WTC11 (cell line): ENCODE measurements around the gene SLC35E3.

ENCODE experiments used
- ELF4 ChIP-seq: sonication (generic); formaldehyde crosslinking; IDR thresholded peaks from 2 replicates; pipeline ENCODE4 v1.8.1; 2022; ENCODE audit warnings: low read depth, mild to moderate bottlenecking, moderate library complexity, missing genetic modification reagents
- NFYB ChIP-seq: sonication (generic); formaldehyde crosslinking; conservative IDR thresholded peaks from 2 replicates; pipeline ENCODE4 v1.8.0; 2022; ENCODE audit warnings: low read depth, missing genetic modification reagents
- SP1 ChIP-seq: sonication (generic); formaldehyde crosslinking; conservative IDR thresholded peaks from 2 replicates; pipeline ENCODE4 v1.8.1; 2022; ENCODE audit warnings: missing genetic modification reagents
- TP53 ChIP-seq: sonication (generic); formaldehyde crosslinking; IDR thresholded peaks from 2 replicates; pipeline ENCODE4 v1.8.1; 2023; ENCODE audit warnings: mild to moderate bottlenecking, missing genetic modification reagents
- ZBTB21 ChIP-seq: sonication (generic); formaldehyde crosslinking; IDR thresholded peaks from 2 replicates; pipeline ENCODE4 v1.8.1; 2023; ENCODE audit warnings: mild to moderate bottlenecking, missing genetic modification reagents, borderline replicate concordance
- ZNF232 ChIP-seq: sonication (generic); formaldehyde crosslinking; IDR thresholded peaks from 2 replicates; pipeline ENCODE4 v1.8.0; 2022; ENCODE audit warnings: mild to moderate bottlenecking, missing genetic modification reagents
- ZNF423 ChIP-seq: fragments of 250-450 bp; sonication (Bioruptor Pico); IDR thresholded peaks from 2 replicates; pipeline ENCODE4 v2.1.2; 2022; ENCODE audit warnings: mild to moderate bottlenecking, moderate library complexity
- TF ChIP-seq, protein P1 (sequence below): fragments of 200-600 bp; IDR thresholded peaks from 2 replicates; pipeline ENCODE4 v1.8.0; 2022; ENCODE audit warnings: antibody characterized with exemption
- TF ChIP-seq, protein P2 (sequence below): sonication (generic); formaldehyde crosslinking; IDR thresholded peaks from 2 replicates; pipeline ENCODE4 v1.8.0; 2022; ENCODE audit warnings: mild to moderate bottlenecking, missing genetic modification reagents
- TF ChIP-seq, protein P3 (sequence below): sonication (generic); formaldehyde crosslinking; IDR thresholded peaks from 2 replicates; pipeline ENCODE4 v1.8.1; 2022; ENCODE audit warnings: missing genetic modification reagents, borderline replicate concordance
- TF ChIP-seq, protein P4 (sequence below): sonication (generic); formaldehyde crosslinking; IDR thresholded peaks from 2 replicates; pipeline ENCODE4 v1.8.0; 2023; ENCODE audit warnings: mild to moderate bottlenecking, missing genetic modification reagents
- TF ChIP-seq, protein P5 (sequence below): sonication (generic); formaldehyde crosslinking; IDR thresholded peaks from 2 replicates; pipeline ENCODE4 v1.8.1; 2023; ENCODE audit warnings: mild to moderate bottlenecking, missing genetic modification reagents, moderate library complexity
- TF ChIP-seq, protein P6 (sequence below): fragments of 250-450 bp; sonication (Bioruptor Pico); IDR thresholded peaks from 2 replicates; pipeline ENCODE4 v2.1.2; 2022; ENCODE audit warnings: mild to moderate bottlenecking, moderate library complexity

DNA sequence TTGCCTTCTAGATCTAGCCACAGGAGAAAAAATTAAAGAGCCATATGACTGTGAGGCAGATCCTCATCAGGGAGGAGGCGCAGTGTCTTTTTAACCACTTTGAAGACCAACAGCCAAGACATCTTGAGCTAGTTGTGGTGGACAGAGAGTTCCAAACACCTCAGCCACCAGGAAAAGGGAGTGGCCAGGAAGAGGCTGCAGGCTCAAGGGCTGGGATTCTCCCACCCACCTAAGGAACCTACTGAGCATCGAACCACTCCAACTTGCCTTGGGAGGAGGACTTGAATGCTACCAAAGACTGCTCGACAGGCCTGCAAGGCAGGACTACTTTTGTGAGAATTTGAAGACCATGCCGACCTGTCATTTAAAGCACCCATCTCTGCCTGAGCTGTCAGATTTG lies 47.5 kb downstream of the SLC35E3 start:
- TF ChIP-seq, protein P1, sequence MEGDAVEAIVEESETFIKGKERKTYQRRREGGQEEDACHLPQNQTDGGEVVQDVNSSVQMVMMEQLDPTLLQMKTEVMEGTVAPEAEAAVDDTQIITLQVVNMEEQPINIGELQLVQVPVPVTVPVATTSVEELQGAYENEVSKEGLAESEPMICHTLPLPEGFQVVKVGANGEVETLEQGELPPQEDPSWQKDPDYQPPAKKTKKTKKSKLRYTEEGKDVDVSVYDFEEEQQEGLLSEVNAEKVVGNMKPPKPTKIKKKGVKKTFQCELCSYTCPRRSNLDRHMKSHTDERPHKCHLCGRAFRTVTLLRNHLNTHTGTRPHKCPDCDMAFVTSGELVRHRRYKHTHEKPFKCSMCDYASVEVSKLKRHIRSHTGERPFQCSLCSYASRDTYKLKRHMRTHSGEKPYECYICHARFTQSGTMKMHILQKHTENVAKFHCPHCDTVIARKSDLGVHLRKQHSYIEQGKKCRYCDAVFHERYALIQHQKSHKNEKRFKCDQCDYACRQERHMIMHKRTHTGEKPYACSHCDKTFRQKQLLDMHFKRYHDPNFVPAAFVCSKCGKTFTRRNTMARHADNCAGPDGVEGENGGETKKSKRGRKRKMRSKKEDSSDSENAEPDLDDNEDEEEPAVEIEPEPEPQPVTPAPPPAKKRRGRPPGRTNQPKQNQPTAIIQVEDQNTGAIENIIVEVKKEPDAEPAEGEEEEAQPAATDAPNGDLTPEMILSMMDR: no peak
- TF ChIP-seq, protein P2, sequence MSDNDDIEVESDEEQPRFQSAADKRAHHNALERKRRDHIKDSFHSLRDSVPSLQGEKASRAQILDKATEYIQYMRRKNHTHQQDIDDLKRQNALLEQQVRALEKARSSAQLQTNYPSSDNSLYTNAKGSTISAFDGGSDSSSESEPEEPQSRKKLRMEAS (CRISPR knock-in tag): no peak
- TF ChIP-seq, protein P3, sequence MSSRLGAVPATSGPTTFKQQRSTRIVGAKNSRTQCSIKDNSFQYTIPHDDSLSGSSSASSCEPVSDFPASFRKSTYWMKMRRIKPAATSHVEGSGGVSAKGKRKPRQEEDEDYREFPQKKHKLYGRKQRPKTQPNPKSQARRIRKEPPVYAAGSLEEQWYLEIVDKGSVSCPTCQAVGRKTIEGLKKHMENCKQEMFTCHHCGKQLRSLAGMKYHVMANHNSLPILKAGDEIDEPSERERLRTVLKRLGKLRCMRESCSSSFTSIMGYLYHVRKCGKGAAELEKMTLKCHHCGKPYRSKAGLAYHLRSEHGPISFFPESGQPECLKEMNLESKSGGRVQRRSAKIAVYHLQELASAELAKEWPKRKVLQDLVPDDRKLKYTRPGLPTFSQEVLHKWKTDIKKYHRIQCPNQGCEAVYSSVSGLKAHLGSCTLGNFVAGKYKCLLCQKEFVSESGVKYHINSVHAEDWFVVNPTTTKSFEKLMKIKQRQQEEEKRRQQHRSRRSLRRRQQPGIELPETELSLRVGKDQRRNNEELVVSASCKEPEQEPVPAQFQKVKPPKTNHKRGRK: no peak
- TF ChIP-seq, protein P4, sequence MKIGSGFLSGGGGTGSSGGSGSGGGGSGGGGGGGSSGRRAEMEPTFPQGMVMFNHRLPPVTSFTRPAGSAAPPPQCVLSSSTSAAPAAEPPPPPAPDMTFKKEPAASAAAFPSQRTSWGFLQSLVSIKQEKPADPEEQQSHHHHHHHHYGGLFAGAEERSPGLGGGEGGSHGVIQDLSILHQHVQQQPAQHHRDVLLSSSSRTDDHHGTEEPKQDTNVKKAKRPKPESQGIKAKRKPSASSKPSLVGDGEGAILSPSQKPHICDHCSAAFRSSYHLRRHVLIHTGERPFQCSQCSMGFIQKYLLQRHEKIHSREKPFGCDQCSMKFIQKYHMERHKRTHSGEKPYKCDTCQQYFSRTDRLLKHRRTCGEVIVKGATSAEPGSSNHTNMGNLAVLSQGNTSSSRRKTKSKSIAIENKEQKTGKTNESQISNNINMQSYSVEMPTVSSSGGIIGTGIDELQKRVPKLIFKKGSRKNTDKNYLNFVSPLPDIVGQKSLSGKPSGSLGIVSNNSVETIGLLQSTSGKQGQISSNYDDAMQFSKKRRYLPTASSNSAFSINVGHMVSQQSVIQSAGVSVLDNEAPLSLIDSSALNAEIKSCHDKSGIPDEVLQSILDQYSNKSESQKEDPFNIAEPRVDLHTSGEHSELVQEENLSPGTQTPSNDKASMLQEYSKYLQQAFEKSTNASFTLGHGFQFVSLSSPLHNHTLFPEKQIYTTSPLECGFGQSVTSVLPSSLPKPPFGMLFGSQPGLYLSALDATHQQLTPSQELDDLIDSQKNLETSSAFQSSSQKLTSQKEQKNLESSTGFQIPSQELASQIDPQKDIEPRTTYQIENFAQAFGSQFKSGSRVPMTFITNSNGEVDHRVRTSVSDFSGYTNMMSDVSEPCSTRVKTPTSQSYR (CRISPR knock-in tag): no peak
- TF ChIP-seq, protein P5, sequence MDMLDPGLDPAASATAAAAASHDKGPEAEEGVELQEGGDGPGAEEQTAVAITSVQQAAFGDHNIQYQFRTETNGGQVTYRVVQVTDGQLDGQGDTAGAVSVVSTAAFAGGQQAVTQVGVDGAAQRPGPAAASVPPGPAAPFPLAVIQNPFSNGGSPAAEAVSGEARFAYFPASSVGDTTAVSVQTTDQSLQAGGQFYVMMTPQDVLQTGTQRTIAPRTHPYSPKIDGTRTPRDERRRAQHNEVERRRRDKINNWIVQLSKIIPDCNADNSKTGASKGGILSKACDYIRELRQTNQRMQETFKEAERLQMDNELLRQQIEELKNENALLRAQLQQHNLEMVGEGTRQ (CRISPR knock-in tag): no peak
- TF ChIP-seq SP1 (CRISPR knock-in tag): no peak
- no peak for TF ChIP-seq ELF4 (CRISPR knock-in tag)
- TF ChIP-seq ZNF232 (CRISPR knock-in tag): no peak
- no peak for TF ChIP-seq ZBTB21 (CRISPR knock-in tag)
- TF ChIP-seq TP53 (CRISPR knock-in tag): no peak
- no peak for TF ChIP-seq NFYB (CRISPR knock-in tag)
- no peak for TF ChIP-seq ZNF423 (CRISPR knock-in tag)
- TF ChIP-seq, protein P6, sequence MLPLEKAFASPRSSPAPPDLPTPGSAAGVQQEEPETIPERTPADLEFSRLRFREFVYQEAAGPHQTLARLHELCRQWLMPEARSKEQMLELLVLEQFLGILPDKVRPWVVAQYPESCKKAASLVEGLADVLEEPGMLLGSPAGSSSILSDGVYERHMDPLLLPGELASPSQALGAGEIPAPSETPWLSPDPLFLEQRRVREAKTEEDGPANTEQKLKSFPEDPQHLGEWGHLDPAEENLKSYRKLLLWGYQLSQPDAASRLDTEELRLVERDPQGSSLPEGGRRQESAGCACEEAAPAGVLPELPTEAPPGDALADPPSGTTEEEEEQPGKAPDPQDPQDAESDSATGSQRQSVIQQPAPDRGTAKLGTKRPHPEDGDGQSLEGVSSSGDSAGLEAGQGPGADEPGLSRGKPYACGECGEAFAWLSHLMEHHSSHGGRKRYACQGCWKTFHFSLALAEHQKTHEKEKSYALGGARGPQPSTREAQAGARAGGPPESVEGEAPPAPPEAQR (CRISPR knock-in tag): no peak
